Measurements from ENCODE around the gene ZNF438.

The ZNF438 gene

GRCh38 chr10:30817541-30817940, 214.1 kb downstream of the ZNF438 start (continued):
- TF ChIP-seq CSDC2 (CRISPR knock-in tag; IDR thresholded peaks at IDR 0.05) (no peak), ZNF8 (CRISPR knock-in tag; IDR thresholded peaks at IDR 0.05) (no peak), OSR1 (CRISPR knock-in tag; IDR thresholded peaks at IDR 0.05) (no peak), ZNF70 (CRISPR knock-in tag; IDR thresholded peaks at IDR 0.05) (no peak), ZNF565 (CRISPR knock-in tag; conservative IDR thresholded peaks at IDR 0.05; ENCODE audit: low read depth) (no peak), ESRRG (CRISPR knock-in tag; IDR thresholded peaks at IDR 0.05) (no peak), POU6F1 (CRISPR knock-in tag; IDR thresholded peaks at IDR 0.05; ENCODE audit: borderline replicate concordance, low read depth) (no peak)

GRCh38 chr10:30816820-30817171, 214.9 kb downstream of the ZNF438 start:
- TF ChIP-seq PATZ1 (CRISPR knock-in tag; IDR thresholded peaks at IDR 0.05; ENCODE audit: borderline replicate concordance) (no peak), POU6F1 (CRISPR knock-in tag; IDR thresholded peaks at IDR 0.05; ENCODE audit: borderline replicate concordance, low read depth) (no peak), CSRNP3 (CRISPR knock-in tag; IDR thresholded peaks at IDR 0.05) (no peak), TCF4 (CRISPR knock-in tag; IDR thresholded peaks at IDR 0.05; ENCODE audit: borderline replicate concordance) (no peak), CREB5 (CRISPR knock-in tag; IDR thresholded peaks at IDR 0.05; ENCODE audit: low read depth) (no peak), ZFP3 (CRISPR knock-in tag; IDR thresholded peaks at IDR 0.05) (no peak), CSDC2 (CRISPR knock-in tag; IDR thresholded peaks at IDR 0.05) (no peak), ZFP30 (CRISPR knock-in tag; IDR thresholded peaks at IDR 0.05) (no peak), ZNF8 (CRISPR knock-in tag; IDR thresholded peaks at IDR 0.05) (no peak), ESRRG (CRISPR knock-in tag; IDR thresholded peaks at IDR 0.05) (no peak), RARB (CRISPR knock-in tag; IDR thresholded peaks at IDR 0.05) (no peak), ISL1 (CRISPR knock-in tag; IDR thresholded peaks at IDR 0.05) (no peak)

GRCh38 chr10:30816159-30816819, 215.4 kb downstream of the ZNF438 start:
- ATAC-seq = no peak

More at GRCh38 chr10:30816820-30817171, 214.9 kb downstream of the ZNF438 start:
- ATAC-seq = no peak

More at GRCh38 chr10:30816159-30816819, 215.4 kb downstream of the ZNF438 start:
- TF ChIP-seq ISL1 (CRISPR knock-in tag; IDR thresholded peaks at IDR 0.05) (no peak), POU6F1 (CRISPR knock-in tag; IDR thresholded peaks at IDR 0.05; ENCODE audit: borderline replicate concordance, low read depth) (no peak), GLIS3 (CRISPR knock-in tag; IDR thresholded peaks at IDR 0.05) (no peak), OSR1 (CRISPR knock-in tag; IDR thresholded peaks at IDR 0.05) (no peak), TCF4 (CRISPR knock-in tag; IDR thresholded peaks at IDR 0.05; ENCODE audit: borderline replicate concordance) (no peak), BACH2 (CRISPR knock-in tag; IDR thresholded peaks at IDR 0.05; ENCODE audit: borderline replicate concordance) (no peak), RARB (CRISPR knock-in tag; IDR thresholded peaks at IDR 0.05) (no peak), ZFP30 (CRISPR knock-in tag; IDR thresholded peaks at IDR 0.05) (no peak), ZC3H10 (CRISPR knock-in tag; IDR thresholded peaks at IDR 0.05) (no peak), ZNF8 (CRISPR knock-in tag; IDR thresholded peaks at IDR 0.05) (no peak)

Data from SK-N-SH treated with all-trans-retinoic acid at 6 μM for 48 hours (cell line).